ENCODE measurements around the gene NHERF2.

Gene NHERF2

DNA sequence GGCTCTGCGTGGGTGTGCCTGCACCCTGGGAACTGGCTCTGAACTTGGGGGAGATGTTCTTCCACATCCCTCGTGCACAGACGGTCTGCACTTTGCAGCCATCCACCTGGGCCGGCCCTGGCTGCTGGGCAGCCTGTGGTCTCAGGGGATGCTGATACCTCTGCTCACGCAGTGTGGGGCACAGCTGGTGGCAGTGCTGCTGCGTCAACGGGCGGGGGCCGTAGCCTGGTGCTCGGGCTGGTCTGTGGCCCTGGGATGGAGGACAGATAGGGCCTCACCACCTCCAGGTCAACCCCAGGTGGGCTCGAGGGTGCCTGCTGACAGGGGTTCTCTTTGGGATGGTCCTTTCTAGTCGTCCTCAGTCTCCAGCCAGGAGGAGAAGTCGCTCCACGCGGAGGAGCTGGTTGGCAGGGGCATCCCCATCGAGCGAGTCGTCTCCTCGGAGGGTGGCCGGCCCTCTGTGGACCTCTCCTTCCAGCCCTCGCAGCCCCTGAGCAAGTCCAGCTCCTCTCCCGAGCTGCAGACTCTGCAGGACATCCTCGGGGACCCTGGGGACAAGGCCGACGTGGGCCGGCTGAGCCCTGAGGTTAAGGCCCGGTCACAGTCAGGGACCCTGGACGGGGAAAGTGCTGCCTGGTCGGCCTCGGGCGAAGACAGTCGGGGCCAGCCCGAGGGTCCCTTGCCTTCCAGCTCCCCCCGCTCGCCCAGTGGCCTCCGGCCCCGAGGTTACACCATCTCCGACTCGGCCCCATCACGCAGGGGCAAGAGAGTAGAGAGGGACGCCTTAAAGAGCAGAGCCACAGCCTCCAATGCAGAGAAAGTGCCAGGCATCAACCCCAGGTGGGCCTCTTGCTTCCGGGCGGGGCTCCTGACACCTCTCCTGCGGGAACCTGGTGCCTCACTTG, 57.4 kb downstream of the NHERF2 start:
- H3K4me3 ChIP-seq (ENCODE audit: low read depth, low read length) = no peak overlapping the region
- TF ChIP-seq, protein P1, sequence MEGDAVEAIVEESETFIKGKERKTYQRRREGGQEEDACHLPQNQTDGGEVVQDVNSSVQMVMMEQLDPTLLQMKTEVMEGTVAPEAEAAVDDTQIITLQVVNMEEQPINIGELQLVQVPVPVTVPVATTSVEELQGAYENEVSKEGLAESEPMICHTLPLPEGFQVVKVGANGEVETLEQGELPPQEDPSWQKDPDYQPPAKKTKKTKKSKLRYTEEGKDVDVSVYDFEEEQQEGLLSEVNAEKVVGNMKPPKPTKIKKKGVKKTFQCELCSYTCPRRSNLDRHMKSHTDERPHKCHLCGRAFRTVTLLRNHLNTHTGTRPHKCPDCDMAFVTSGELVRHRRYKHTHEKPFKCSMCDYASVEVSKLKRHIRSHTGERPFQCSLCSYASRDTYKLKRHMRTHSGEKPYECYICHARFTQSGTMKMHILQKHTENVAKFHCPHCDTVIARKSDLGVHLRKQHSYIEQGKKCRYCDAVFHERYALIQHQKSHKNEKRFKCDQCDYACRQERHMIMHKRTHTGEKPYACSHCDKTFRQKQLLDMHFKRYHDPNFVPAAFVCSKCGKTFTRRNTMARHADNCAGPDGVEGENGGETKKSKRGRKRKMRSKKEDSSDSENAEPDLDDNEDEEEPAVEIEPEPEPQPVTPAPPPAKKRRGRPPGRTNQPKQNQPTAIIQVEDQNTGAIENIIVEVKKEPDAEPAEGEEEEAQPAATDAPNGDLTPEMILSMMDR (IDR thresholded peaks at IDR 0.05; ENCODE audit: low read depth, low read length, missing control alignments) = no peak
- DNase-seq (ENCODE audit: low read depth) = no peak

DNA sequence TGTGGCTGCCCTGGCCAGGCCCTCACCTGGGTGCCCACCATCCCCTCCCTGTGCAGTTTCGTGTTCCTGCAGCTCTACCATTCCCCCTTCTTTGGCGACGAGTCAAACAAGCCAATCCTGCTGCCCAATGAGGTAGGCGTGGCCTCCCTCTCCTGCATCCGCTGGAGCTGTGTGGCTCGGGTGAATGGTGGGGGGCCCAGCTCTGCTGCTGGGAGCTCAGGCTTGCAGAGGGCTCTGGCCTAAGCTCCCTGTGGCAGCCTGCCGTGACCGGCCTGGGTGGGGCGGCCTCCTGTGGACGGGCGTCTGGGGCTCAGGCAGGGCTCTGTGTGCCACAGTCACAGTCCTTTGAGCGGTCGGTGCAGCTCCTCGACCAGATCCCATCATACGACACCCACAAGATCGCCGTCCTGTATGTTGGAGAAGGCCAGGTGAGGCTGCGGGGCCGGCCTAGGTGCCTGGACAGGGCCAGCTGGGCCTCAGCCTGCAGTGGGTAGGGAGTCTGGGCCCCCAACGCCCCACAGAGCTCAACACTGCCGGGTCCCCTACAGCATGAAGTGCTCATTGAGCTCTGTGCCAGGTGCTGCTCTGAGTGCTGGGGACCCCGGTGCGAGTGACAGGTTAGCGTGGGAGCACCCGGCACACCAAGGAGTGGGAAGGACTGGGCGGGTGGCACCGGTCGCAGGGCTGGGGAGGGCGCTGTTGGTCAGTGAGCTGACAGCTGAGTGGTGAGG, 58.4 kb downstream of the NHERF2 start:
- DNase-seq (ENCODE audit: low read depth) = no peak
- TF ChIP-seq, protein P1 (IDR thresholded peaks at IDR 0.05; ENCODE audit: low read depth, low read length, missing control alignments) = no peak
- H3K4me3 ChIP-seq (ENCODE audit: low read depth, low read length) = no peak overlapping the region

DNA sequence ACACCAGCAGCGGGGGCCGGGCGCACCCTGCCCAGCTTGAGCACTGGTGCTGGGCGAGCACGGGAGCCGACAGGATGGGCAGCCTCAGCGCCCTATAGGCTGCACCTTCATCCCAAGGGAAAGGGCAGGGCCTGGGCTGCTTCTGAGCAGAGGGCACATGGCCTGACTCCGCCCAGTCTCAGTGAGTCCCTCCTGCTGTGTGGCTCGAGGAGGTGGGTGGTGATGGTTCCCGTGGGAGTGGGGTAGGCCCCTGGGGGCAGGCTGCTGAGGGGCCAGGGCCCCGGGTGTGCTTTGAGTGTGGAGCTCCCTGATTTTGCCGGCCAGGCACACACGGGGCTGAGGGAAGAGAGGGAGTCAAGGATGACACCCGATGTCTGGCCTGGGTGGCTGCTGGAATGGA, 59.0 kb downstream of the NHERF2 start:
- TF ChIP-seq, protein P1 (IDR thresholded peaks at IDR 0.05; ENCODE audit: low read depth, low read length, missing control alignments) = no peak

DNA sequence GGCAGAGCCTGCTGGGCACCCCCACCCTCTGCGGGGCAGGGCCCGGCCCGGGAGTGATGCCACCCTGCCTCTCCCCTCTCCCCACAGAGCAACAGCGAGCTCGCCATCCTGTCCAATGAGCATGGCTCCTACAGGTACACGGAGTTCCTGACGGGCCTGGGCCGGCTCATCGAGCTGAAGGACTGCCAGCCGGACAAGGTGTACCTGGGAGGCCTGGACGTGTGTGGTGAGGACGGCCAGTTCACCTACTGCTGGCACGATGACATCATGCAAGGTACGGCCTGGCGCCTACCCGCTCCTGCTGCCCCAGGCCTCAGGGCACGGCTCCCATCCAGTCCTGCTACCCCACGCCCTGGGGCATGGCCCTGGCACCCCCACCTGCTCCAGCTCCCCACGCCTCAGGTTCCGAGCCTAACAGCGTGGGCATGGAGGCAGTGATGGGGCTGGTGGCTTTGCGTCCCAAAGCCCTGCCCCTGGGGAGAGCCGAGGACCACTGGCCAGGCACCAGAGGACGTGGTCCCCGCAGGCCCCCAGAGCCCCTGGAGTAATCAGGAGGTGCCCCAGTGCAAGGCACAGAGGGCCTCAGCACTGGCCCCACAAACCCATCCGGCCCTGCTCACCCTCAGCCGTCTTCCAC, 59.5 kb downstream of the NHERF2 start:
- H3K4me3 ChIP-seq (ENCODE audit: low read depth, low read length) = no peak overlapping the region
- DNase-seq (ENCODE audit: low read depth) = no peak
- TF ChIP-seq, protein P1 (IDR thresholded peaks at IDR 0.05; ENCODE audit: low read depth, low read length, missing control alignments) = no peak

More for the DNA sequence above, 59.0 kb downstream of the NHERF2 start:
- DNase-seq (ENCODE audit: low read depth) = no peak
- H3K4me3 ChIP-seq (ENCODE audit: low read depth, low read length) = no peak overlapping the region

DNA sequence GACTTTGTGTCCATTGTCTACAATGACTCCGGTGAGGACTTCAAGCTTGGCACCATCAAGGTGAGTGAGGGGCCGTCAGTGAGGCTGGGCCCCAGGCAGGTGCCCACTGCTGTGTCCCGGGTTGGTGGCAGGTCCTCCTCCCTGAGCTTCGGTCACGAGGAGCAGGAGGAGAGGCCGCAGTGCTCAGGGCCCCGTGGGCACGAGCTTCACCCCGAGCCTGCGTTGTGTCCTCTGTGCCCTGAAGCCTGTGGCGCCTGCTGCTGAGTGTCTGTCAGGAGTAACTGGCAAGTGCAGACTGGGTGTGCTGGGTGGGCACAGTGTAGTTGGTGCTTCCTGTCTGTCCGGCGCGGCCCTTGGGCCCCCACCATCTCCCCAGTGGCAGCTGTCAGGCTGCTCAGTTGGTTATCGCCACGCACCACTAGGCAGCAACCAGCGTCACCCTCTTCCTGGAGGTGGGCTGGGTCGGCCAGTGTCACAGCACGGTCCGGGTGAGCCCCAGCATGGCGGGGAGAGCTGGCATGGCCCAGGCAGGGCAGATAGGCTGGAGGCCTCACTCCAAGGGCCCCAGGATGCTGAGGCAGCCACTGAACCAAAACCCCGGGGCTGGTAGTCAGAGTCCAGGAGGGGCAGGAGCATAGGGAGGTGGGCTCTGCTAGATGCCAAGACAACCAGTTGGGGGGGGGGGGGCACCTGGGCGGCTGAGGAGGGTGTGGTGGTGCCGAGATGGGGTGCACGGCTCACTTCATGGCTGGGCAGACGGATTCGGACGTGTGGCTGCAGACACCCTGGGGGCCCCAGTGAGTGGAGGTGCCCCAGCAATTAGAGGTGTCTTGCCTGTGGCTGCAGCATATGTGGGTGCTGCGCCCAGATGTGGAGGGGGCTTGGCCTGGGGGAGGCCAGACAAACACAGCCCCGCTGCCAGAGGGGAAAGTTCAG, 60.4 kb downstream of the NHERF2 start:
- no peak overlapping the region for H3K4me3 ChIP-seq (ENCODE audit: low read depth, low read length)
- DNase-seq (ENCODE audit: low read depth) = no peak
- TF ChIP-seq, protein P1 (IDR thresholded peaks at IDR 0.05; ENCODE audit: low read depth, low read length, missing control alignments) = no peak
